Activated CD8-positive, alpha-beta T cell treated with anti-CD3 and anti-CD28 coated beads, Interleukin-2, amount 10 ng/mL, durations not matched to agents 7 days and 5 days (primary cell): Measurements from ENCODE around the gene SCIN. TPM values are rescaled to one million over a fixed set of nuclear protein-coding genes. Genes with fewer than 3 reads are reported as not detected.
"Not testable (repeated sequence)": the region's sequence is repeated elsewhere in the genome, so short reads cannot be mapped to it uniquely, and the experiment has no call there.

Experiments
- ATAC-seq: fragments of 150-1000 bp; cut with Tn5 transposase; one replicate; pipeline ENCODE4 v1.10.0; 2021; ENCODE audit warnings: moderate library complexity
- CTCF ChIA-PET: fragments of 350-600 bp; sonication (Branson Sonifier 250); formaldehyde crosslinking; loops from one replicate; lab custom pipeline; 2021; ENCODE audit warnings: antibody characterized with exemption; lab: Charles Lee
- POLR2A ChIA-PET: fragments of 350-600 bp; sonication (Branson Sonifier 250); formaldehyde crosslinking; loops from one replicate; lab custom pipeline; 2021; ENCODE audit warnings: antibody characterized with exemption; lab: Charles Lee
- DNase-seq: peaks from one replicate; pipeline ENCODE4 v3.0.0-alpha.2; 2020
- H3K27ac Mint-ChIP-seq: one replicate; pipeline ENCODE4 v1.8.0; 2021; ENCODE audit warnings: mild to moderate bottlenecking, mixed read lengths
- H3K27me3 Mint-ChIP-seq: one replicate; pipeline ENCODE4 v1.8.0; 2021; ENCODE audit warnings: low read depth, mixed read lengths
- H3K36me3 Mint-ChIP-seq: one replicate; pipeline ENCODE4 v1.8.0; 2021; ENCODE audit warnings: low read depth, mixed read lengths
- H3K4me1 Mint-ChIP-seq: one replicate; pipeline ENCODE4 v1.8.0; 2021; ENCODE audit warnings: low read depth, mixed read lengths
- H3K4me3 Mint-ChIP-seq: one replicate; pipeline ENCODE4 v1.8.0; 2021; ENCODE audit warnings: mild to moderate bottlenecking, mixed read lengths
- H3K9me3 Mint-ChIP-seq: one replicate; pipeline ENCODE4 v1.8.0; 2022; ENCODE audit warnings: mixed read lengths; ENCODE audit not compliant: insufficient read depth
- total RNA-seq, 2 experiments: library from RNA; stranded (reverse); gene quantifications; one replicate each; pipeline ENCODE4 v1.2.3, GENCODE V29; 2021

Gene SCIN
- total RNA-seq, 2 experiments from 2014 or later: 0.39 TPM; not detected in 1

DNA sequence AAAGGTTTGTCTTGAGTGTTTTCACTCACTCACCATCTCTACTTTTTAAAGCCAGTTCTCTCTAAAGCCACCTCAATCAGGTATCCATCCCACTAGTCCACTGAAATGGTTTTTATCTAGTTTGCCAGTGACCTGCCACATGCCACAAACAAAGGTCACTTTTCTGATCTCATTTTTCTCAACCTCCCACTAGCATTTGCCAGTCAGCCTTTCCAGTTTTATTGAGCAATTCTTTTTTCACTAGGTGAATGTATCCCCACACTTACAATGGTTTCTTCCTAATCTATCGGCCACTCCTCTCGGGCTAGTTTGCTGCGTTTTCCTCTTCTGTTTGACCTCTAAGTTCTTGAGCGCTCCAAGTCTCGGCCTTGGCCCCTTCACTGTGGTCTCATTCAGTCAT, 72.0 kb downstream of the SCIN start:
- H3K4me1 Mint-ChIP-seq: no peaks in the 10 kb centered on the region
- no peak overlapping the region for H3K27ac Mint-ChIP-seq
- ATAC-seq (no peak), DNase-seq (no peak)
- H3K36me3 Mint-ChIP-seq: no peaks in the 10 kb centered on the region
- CTCF ChIA-PET: no interaction called here
- POLR2A ChIA-PET: no interaction called here
- no peaks in the 10 kb centered on the region for H3K9me3 Mint-ChIP-seq
- no peak overlapping the region for H3K4me3 Mint-ChIP-seq
- H3K27me3 Mint-ChIP-seq: peaks cover 1% of the 10 kb centered on the region

DNA sequence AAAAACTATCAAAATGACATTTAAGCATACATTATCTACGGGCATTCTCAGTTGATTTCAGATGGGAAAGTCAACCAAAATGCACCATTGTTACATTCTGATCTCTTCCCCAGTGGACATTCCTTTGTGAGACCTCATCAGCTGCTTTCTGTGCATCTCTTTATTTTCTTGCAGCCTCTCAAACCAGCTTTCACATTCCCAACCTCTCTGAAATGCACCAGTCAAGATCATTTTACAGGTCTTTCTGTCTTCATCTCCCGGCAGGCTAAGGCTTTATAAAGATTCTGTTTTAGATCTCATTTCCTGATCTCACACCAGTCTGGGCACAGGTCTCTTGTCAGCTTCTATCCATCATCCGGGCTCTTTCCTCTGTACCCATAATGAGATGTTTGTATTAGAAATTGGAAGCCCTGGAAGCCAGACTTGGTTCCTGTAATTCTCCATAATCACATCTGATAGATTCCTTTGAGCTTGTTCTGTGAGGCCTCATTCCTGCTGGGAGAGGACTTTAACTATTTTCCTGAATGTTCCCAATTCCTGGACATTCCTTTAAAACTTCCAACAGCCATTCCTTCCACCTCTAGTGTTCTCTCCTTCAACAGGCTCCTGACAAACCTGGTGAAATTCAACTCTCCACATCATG, 72.6 kb downstream of the SCIN start:
- ATAC-seq (no peak), DNase-seq (no peak)
- Mint-ChIP-seq H3K4me3 (no peak overlapping the region), H3K4me1 (no peaks in the 10 kb centered on the region), H3K27me3 (peaks cover 1% of the 10 kb centered on the region), H3K36me3 (no peaks in the 10 kb centered on the region), H3K9me3 (no peaks in the 10 kb centered on the region), H3K27ac (no peak overlapping the region)
- ChIA-PET POLR2A (no interaction called here), CTCF (no interaction called here)

DNA sequence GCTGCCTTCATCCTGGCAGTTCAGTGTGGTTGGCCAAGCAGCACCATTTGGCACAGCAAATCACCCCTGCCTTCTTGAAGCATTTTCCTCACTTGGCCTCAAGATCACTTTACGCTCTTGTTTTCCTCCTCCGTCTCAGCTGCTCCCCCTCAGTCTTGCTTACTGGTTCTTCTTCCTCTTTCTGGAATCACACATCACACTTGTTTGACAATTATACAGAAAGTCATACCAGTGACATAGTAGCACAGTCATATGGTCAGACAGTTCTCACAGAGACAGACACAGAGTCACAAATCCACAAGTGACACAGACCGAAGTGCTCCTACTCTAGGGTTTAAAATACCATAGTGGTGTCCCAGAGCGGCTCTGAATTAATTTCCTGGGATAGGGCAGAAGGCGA, 73.1 kb downstream of the SCIN start:
- Mint-ChIP-seq H3K4me1 (no peaks in the 10 kb centered on the region), H3K36me3 (no peaks in the 10 kb centered on the region), H3K27ac (no peak overlapping the region), H3K4me3 (no peak overlapping the region), H3K27me3 (peaks cover 1% of the 10 kb centered on the region), H3K9me3 (no peaks in the 10 kb centered on the region)
- POLR2A ChIA-PET: no interaction called here
- CTCF ChIA-PET: no interaction called here
- DNase-seq (no peak), ATAC-seq (no peak)

DNA sequence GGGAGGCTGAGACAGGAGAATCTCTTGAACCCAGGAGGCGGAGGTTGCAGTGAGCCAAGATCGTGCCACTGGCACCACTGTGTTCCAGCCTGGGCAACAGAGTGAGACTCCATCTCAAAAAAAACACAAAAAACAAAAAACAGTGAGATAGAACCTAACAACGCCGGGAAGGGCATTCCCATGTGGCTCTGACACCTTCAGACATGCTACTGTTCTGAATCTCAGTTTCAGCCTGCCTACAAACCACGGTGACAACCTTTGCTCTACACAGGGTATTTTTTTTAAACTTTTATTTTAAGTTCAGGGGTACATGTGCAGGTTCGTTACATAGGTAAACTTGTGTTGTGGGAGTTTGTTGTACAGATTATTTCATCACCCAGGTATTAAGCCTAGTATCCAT, 74.7 kb downstream of the SCIN start:
- ATAC-seq, H3K4me3 Mint-ChIP-seq, POLR2A ChIA-PET, H3K36me3 Mint-ChIP-seq, H3K9me3 Mint-ChIP-seq, H3K27ac Mint-ChIP-seq, H3K4me1 Mint-ChIP-seq, H3K27me3 Mint-ChIP-seq, DNase-seq, CTCF ChIA-PET: not testable (repeated sequence)

DNA sequence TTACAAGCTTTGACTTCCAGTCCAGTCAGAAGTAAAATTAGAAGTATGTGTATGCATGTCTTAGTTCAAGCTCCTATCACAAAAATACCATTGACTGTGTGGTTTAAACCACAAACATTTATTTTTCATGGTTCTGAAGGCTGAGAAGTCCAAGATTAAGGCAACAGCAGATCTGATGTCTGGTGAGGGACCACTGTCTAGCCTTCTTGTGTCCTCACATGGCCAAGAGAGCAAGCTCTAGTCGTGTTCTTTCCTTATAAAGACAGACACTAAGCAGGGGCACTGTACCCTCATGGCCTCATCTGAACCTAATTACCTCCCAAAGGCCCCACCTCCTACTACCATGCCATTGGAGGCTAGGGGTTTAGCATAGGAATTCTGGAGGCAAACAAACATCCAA, 75.6 kb downstream of the SCIN start:
- H3K4me1 Mint-ChIP-seq: no peaks in the 10 kb centered on the region
- ChIA-PET POLR2A (no interaction called here), CTCF (no interaction called here)
- H3K27ac Mint-ChIP-seq: no peak overlapping the region
- H3K36me3 Mint-ChIP-seq: no peaks in the 10 kb centered on the region
- peaks cover 1% of the 10 kb centered on the region for H3K27me3 Mint-ChIP-seq
- no peak overlapping the region for H3K4me3 Mint-ChIP-seq
- ATAC-seq (no peak), DNase-seq (no peak)
- no peaks in the 10 kb centered on the region for H3K9me3 Mint-ChIP-seq

DNA sequence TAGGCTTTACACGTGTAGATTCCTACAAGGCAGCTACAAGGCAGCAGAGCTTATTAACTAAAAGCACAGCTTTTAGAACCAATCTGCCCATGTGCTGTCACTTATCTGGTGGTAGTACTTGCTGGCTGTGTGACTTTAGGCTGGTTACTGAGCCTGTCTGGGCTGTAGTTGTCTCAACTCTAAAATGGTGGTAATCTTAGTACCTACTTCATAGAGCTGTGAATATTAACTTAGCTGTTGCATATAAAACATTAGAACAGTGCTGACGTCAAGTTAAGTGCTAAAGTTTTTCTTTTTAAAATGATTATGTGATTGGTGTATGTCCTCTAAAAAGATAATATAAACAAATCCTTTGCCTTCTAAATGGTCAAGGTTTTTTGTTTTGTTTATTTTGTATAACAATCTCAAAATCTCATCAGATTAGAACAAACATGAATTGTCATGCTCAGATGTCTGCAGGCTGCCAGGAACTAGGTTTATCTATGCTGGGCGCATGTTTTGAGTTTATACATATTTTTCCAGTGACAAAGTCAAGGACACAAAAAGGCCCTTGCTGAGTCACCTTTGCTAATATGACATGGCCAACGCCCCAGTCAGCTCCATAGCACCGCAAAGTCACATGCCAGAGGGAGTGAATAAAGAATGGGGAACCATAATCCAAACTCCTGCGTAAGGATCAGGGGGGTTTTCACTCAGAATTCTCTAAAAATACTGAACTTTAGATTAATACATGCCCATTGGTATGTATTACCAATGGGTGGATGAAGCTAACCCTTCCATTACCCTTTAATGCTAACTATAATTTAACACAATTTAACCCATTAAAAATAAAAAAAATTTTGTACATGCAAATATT, 77.1 kb downstream of the SCIN start:
- DNase-seq: no peak
- H3K36me3 Mint-ChIP-seq: no peaks in the 10 kb centered on the region
- H3K27ac Mint-ChIP-seq: no peak overlapping the region
- H3K4me3 Mint-ChIP-seq: no peak overlapping the region
- ChIA-PET CTCF (no interaction called here), POLR2A (no interaction called here)
- peaks cover 1% of the 10 kb centered on the region for H3K27me3 Mint-ChIP-seq
- H3K4me1 Mint-ChIP-seq: no peaks in the 10 kb centered on the region
- no peak for ATAC-seq
- no peaks in the 10 kb centered on the region for H3K9me3 Mint-ChIP-seq

DNA sequence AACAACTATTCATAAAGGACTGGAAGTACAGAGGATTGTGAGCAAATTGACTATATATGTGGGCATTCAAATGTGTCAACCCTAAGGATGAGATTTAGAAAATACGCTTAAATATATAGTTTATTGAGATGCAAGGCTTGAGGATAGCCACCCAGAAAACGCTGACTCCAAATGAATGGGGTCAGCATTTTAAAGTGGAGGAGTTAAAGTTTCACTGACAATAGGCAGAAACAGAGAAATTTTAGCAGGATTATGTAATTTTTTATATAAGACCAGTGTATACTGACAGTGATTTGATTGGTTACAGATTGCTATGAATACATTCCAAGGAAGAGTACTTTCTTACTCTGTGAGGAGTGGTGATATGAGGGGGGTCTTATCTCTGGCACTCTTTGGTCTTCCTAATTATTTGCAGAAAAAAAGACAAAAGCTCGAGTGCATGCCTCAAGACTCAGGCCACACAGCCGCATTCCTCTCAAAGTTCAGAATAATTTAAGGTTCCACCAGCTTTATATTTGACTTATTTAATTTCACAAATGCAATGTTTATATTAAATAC, 78.3 kb downstream of the SCIN start:
- CTCF ChIA-PET: no interaction called here
- peaks cover 1% of the 10 kb centered on the region for H3K27me3 Mint-ChIP-seq
- no peak overlapping the region for H3K4me3 Mint-ChIP-seq

DNA sequence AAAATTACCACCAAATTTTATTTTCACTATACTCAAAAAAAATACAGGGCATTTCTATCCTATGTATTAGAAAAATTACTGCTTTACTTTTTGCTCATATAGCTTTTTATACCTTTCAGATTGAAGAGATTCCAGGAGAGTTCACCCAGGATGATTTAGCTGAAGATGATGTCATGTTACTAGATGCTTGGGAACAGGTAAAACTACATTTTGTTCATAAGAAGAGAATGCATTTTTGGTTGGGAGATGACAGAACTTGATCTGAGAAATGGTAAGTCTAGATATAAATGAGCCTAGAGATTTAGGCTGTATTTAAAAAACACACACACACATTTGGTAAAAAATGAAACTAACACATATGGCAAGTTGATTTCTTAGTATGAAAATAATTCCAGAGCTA, 78.8 kb downstream of the SCIN start:
- no peak for DNase-seq
- Mint-ChIP-seq H3K9me3 (no peaks in the 10 kb centered on the region), H3K27ac (no peak overlapping the region), H3K4me1 (no peaks in the 10 kb centered on the region), H3K36me3 (no peaks in the 10 kb centered on the region), H3K4me3 (no peak overlapping the region), H3K27me3 (peaks cover 1% of the 10 kb centered on the region)
- no peak for ATAC-seq
- POLR2A ChIA-PET: no interaction called here
- CTCF ChIA-PET: interaction anchor here (0.8 kb wide), 1 partner anchor 550 kb away, joined by 3 read pairs; no protein-coding TSS in a partner anchor

More for the DNA sequence above, 78.3 kb downstream of the SCIN start:
- no peak for ATAC-seq
- no peaks in the 10 kb centered on the region for H3K36me3 Mint-ChIP-seq
- H3K4me1 Mint-ChIP-seq: no peaks in the 10 kb centered on the region
- no peak overlapping the region for H3K27ac Mint-ChIP-seq
- POLR2A ChIA-PET: no interaction called here
- DNase-seq: no peak
- H3K9me3 Mint-ChIP-seq: no peaks in the 10 kb centered on the region

DNA sequence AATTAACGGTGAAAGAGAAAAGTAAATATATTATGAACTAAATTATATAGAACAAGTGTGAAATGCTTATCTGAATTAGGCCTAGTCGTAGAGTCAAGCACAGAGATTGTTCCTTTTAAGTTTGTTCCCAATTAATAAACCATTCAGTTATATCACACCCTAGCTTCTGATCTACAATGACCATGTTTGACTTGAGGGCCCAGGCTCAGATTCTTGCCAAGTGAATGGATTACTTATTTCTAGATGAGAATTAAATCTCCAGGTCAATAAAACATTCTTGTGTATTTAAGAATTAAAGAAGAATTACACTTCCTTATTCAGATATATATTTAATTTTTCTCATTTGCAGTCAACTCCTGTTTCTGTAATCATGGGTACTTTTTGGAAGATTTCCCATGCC, 79.6 kb downstream of the SCIN start:
- no peak overlapping the region for H3K27ac Mint-ChIP-seq
- POLR2A ChIA-PET: no interaction called here

DNA sequence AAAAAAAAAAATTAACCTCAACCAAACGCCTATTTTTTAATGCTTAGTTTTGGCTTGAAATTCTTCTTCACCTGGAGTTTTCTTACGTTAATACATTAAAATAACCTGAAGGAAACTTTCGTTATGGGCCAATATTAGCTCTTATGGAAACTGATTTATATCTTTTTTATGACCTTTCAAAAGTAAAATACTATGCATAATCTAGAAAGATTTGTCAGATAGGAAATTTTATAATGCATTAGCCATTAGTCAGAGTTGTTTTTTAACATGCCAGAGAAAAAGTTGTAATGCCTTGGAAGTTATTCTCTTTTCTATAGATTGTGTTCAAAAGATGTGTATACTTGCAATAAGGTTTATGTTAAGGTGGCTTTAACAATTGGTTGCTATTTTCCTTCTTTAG, 82.6 kb downstream of the SCIN start:
- no peak for ATAC-seq
- H3K27me3 Mint-ChIP-seq: no peaks in the 10 kb centered on the region
- CTCF ChIA-PET: no interaction called here
- DNase-seq: no peak
- no peaks in the 10 kb centered on the region for H3K9me3 Mint-ChIP-seq
- POLR2A ChIA-PET: no interaction called here
- H3K4me1 Mint-ChIP-seq: no peaks in the 10 kb centered on the region
- H3K27ac Mint-ChIP-seq: no peak overlapping the region
- H3K4me3 Mint-ChIP-seq: no peak overlapping the region
- H3K36me3 Mint-ChIP-seq: no peaks in the 10 kb centered on the region

More for the DNA sequence above, 79.6 kb downstream of the SCIN start:
- H3K4me1 Mint-ChIP-seq: no peaks in the 10 kb centered on the region
- peaks cover 1% of the 10 kb centered on the region for H3K27me3 Mint-ChIP-seq
- DNase-seq (no peak), ATAC-seq (no peak)
- CTCF ChIA-PET: interaction anchor here (0.8 kb wide), 1 partner anchor 550 kb away, joined by 3 read pairs; no protein-coding TSS in a partner anchor
- no peaks in the 10 kb centered on the region for H3K9me3 Mint-ChIP-seq
- H3K4me3 Mint-ChIP-seq: no peak overlapping the region
- no peaks in the 10 kb centered on the region for H3K36me3 Mint-ChIP-seq

DNA sequence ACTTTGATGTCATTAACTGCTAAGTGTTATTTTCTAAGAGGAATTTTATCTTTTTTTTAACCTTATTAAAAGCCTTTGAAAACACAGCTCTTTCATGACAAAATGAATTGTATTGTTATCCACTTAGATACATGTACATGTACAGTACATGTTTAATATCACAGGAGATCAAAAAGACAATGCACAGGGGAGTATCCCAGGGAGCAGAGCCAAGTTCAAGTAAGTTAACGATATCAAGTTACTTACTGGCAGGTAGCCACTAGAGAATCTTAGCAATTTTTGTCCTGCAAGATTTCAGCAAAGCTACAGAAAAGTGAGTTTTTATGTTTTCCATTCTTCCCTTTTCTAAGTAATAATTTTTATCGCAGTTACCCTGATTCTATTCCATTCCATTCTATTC, 83.0 kb downstream of the SCIN start:
- Mint-ChIP-seq H3K27me3 (no peaks in the 10 kb centered on the region), H3K9me3 (no peaks in the 10 kb centered on the region), H3K4me1 (no peaks in the 10 kb centered on the region), H3K4me3 (no peak overlapping the region), H3K36me3 (no peaks in the 10 kb centered on the region), H3K27ac (no peak overlapping the region)
- CTCF ChIA-PET: interaction anchor here (0.8 kb wide), 1 partner anchor 15 kb away, joined by 4 read pairs; no protein-coding TSS in a partner anchor
- ATAC-seq (no peak), DNase-seq (no peak)
- POLR2A ChIA-PET: no interaction called here

DNA sequence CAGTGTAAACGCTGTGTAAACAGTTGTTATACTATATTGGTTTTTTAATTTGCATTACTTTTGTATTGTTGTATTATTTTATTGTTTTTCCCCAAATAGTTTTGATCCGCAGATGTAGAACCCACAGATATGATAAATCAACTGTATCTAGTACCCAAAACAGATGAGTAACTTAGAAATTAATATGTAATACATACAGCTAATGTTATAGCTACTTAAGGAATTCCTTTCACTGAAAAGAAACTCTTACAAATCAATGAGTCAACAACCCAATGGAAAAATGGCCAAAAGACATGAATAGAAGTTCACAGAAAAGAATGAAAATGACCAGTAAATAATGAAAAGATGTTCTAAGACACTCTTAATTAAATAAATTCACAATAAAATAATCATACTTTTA, 84.6 kb downstream of the SCIN start:
- CTCF ChIA-PET: no interaction called here
- Mint-ChIP-seq H3K9me3 (no peaks in the 10 kb centered on the region), H3K27ac (no peak overlapping the region), H3K27me3 (no peaks in the 10 kb centered on the region), H3K36me3 (no peaks in the 10 kb centered on the region), H3K4me1 (no peaks in the 10 kb centered on the region), H3K4me3 (no peak overlapping the region)
- DNase-seq (no peak), ATAC-seq (no peak)
- POLR2A ChIA-PET: no interaction called here
